Forelimb muscle (tissue), 1 donor: ENCODE results near the gene TARDBP. TPM values are rescaled to one million over a fixed set of nuclear protein-coding genes. Genes with fewer than 3 reads are reported as not detected.
"Not testable (repeated sequence)": the region's sequence is repeated elsewhere in the genome, so short reads cannot be mapped to it uniquely, and the experiment has no call there.

Experiments
- DNase-seq: peaks from one replicate; pipeline ENCODE4 v3.0.0-alpha.2; 2013; ENCODE audit warnings: low read depth
- polyA plus RNA-seq: library from polyadenylated mRNA; unstranded; fragments of 120-200 nt; gene quantifications from one replicate; pipeline ENCODE4 v1.2.1, GENCODE V29; 2013; ENCODE audit not compliant: insufficient read length

TARDBP gene
- polyA plus RNA-seq, 1 donor, result 187 TPM

GRCh38 chr1:11042995-11043874, 30.8 kb downstream of the TARDBP start:
- no peak for DNase-seq

- no peak for DNase-seq
These were observed 31.8 kb downstream of the TARDBP start for GRCh38 chr1:11044086-11044848.

- DNase-seq, result no peak
These were observed 32.5 kb downstream of the TARDBP start for GRCh38 chr1:11044849-11045427.

GRCh38 chr1:11045428-11046269, 33.2 kb downstream of the TARDBP start:
- no peak for DNase-seq

- DNase-seq, result no peak
These were observed 33.8 kb downstream of the TARDBP start for GRCh38 chr1:11046270-11046566.

GRCh38 chr1:11046625-11047365, 34.3 kb downstream of the TARDBP start, which contains the start of gene MASP2:
Gene MASP2, minus strand, starts transcription at chr1:11047239. Its CDS starts 32 bp downstream, at chr1:11047207.
- no peak for DNase-seq

- not testable (repeated sequence) for DNase-seq
These were observed 38.7 kb downstream of the TARDBP start for GRCh38 chr1:11051121-11051520.

GRCh38 chr1:11051781-11052511, 39.5 kb downstream of the TARDBP start:
- DNase-seq, result no peak

GRCh38 chr1:11052839-11053757, 40.6 kb downstream of the TARDBP start:
- no peak for DNase-seq

- no peak for DNase-seq
These were observed 41.3 kb downstream of the TARDBP start for GRCh38 chr1:11053758-11054137.

GRCh38 chr1:11054181-11054580, 41.7 kb downstream of the TARDBP start:
- DNase-seq, result no peak

- no peak for DNase-seq
These were observed 42.2 kb downstream of the TARDBP start for GRCh38 chr1:11054666-11055065.

- DNase-seq, result no peak
These were observed 43.2 kb downstream of the TARDBP start for GRCh38 chr1:11055676-11056075.

- no peak for DNase-seq
These were observed 44.0 kb downstream of the TARDBP start for GRCh38 chr1:11056504-11056903.

GRCh38 chr1:11057477-11057876, 45.0 kb downstream of the TARDBP start:
- no peak for DNase-seq

- DNase-seq, result no peak
These were observed 45.6 kb downstream of the TARDBP start for GRCh38 chr1:11058026-11058425.

- DNase-seq, result no peak
These were observed 46.2 kb downstream of the TARDBP start for GRCh38 chr1:11058595-11059154.

GRCh38 chr1:11059155-11059967, 46.9 kb downstream of the TARDBP start:
- DNase-seq, result no peak
